Kidney (tissue), 14 donors: ENCODE results near the gene KLC1. TPM values are rescaled to one million over a fixed set of nuclear protein-coding genes. Genes with fewer than 3 reads are reported as not detected.

Source experiments
- DNase-seq, 5 donors: peaks; one replicate each; pipeline ENCODE4 v3.0.0-alpha.2; 2013 to 2020
- FAIRE-seq: peaks from 2 replicates; lab custom pipeline; 2012; peaks lifted over from hg19 to GRCh38; lab: Jason Lieb, UNC
- H3K27ac ChIP-seq, 2 donors: one replicate each; pipeline ENCODE4 v1.7.0; 2013; ENCODE audit warnings: low read depth in 2 of 2, low read length in 2 of 2, inconsistent platforms in 1 of 2
- H3K27me3 ChIP-seq: one replicate; pipeline ENCODE4 v1.7.1; 2013; ENCODE audit warnings: low read length, inconsistent platforms; ENCODE audit not compliant: control insufficient read depth, insufficient read depth
- H3K36me3 ChIP-seq, 3 donors: one replicate each; pipeline versions ENCODE4 v1.7.0 to v1.7.1; 2013; ENCODE audit warnings: low read length in 3 of 3, control low read depth in 1 of 3, inconsistent platforms in 1 of 3; ENCODE audit not compliant: insufficient read depth in 3 of 3, control insufficient read depth in 2 of 3
- H3K4me1 ChIP-seq, 3 donors: one replicate each; pipeline versions ENCODE4 v1.7.0 to v1.7.1; 2013; ENCODE audit warnings: low read length in 3 of 3, inconsistent platforms in 1 of 3, low read depth in 1 of 3; ENCODE audit not compliant: control insufficient read depth in 2 of 3, insufficient read depth in 2 of 3
- H3K4me3 ChIP-seq, 3 donors: one replicate each; pipeline versions ENCODE4 v1.7.0 to v1.8.1; 2013; ENCODE audit warnings: low read length in 3 of 3, control low read depth in 1 of 3, inconsistent platforms in 1 of 3
- H3K9ac ChIP-seq, 3 donors: one replicate each; pipeline versions ENCODE4 v1.7.0 to v1.7.1; 2013; ENCODE audit warnings: low read length in 3 of 3, control low read depth in 1 of 3, inconsistent platforms in 1 of 3
- H3K9me3 ChIP-seq, 3 donors: one replicate each; pipeline versions ENCODE4 v1.7.0 to v1.7.1; 2013; ENCODE audit warnings: low read length in 3 of 3, control low read depth in 1 of 3, inconsistent platforms in 1 of 3; ENCODE audit not compliant: control insufficient read depth in 2 of 3, insufficient read depth in 1 of 3
- intact Hi-C: fragments of 100-400 bp; cut with DNase I; formaldehyde crosslinking; loops from one replicate; pipeline ENCODE4 v1.11.1; 2022
- polyA plus RNA-seq: library from polyadenylated mRNA; stranded (reverse); fragments of 350-450 nt; fragmentation: Illumina TruSeq; extraction: RNeasy Lipid Tissue Mini Kit (QIAGEN cat#74804); gene quantifications from one replicate; pipeline ENCODE4 v1.2.3, GENCODE V29; 2014; ENCODE audit warnings: low read depth, low replicate concordance; ENCODE audit not compliant: insufficient read depth
- total RNA-seq: library from RNA; stranded (reverse); fragmentation: NEBNext Ultra II Directional; extraction: Animal tissue kit (Norgen Biotek cat#: 25700); gene quantifications from one replicate; pipeline ENCODE4 v1.2.1, GENCODE V29; 2021
- TF ChIP-seq, protein P1 (sequence below): IDR thresholded peaks from 3 replicates; pipeline ENCODE4 v1.5.1; 2012; ENCODE audit warnings: mild to moderate bottlenecking, moderate library complexity, borderline replicate concordance; ENCODE audit not compliant: insufficient read depth; ENCODE audit errors: extremely low read depth
- donor health status: control.
- donor health status: control.
- donor health status: control.
- donor health status: control.
- donor health status: control.
- donor health status: DM: yes; HTN: yes; CAD: no.
- donor health status: Normal renal cell carcinoma (clear cell type).

The KLC1 gene
- total and polyA plus RNA-seq, 2 donors from 2014 or later = 49.8 to 152 TPM

DNA sequence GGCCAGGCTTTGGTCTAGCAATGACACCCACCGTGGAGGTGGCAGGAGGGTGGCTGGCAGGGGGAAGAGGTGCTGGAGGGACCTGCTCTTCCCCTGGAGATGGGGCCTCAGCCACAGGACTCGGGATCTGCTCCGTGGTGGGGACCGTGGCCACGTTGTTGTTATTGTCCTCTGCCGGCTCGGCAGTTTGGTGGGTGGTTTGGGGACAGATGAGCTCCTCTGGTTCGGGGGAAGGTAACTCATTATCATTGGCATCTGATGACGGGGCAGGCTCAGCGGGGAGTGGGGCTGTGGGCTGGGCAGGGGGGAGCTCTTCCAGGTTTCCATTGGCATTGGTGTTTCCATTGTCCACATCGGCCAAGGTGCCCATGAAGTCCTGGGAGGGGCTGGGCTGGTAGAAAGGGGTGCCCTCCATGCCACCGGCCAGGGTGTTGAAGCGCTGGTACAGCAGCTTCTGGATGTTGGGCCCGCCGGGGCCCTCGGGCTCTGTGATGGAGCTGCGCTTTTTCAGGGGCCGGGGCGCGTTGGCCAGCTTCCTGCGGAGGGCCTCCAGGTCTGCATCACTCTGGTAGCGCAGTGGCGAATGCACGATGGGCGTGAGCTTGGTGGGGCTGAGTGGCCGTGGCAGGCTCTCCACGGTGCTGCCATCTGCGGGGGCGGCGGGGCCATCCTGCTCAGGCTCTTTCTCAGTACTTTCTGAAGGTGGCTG lies 110.9 kb downstream of the KLC1 start:
- peaks cover 4 to 32% (median 21%) of the 10 kb centered on the region in 3 donors for H3K36me3 ChIP-seq
- H3K9ac ChIP-seq = no peak overlapping the region
- FAIRE-seq (no peak), DNase-seq (peak in 1 of 5 donors; percentile 64)
- H3K4me1 ChIP-seq = peaks cover 0 to 22% (median 13%) of the 10 kb centered on the region in 3 donors
- intact Hi-C loops = no loop called here
- H3K4me3 ChIP-seq = no peak overlapping the region
- TF ChIP-seq, protein P1, sequence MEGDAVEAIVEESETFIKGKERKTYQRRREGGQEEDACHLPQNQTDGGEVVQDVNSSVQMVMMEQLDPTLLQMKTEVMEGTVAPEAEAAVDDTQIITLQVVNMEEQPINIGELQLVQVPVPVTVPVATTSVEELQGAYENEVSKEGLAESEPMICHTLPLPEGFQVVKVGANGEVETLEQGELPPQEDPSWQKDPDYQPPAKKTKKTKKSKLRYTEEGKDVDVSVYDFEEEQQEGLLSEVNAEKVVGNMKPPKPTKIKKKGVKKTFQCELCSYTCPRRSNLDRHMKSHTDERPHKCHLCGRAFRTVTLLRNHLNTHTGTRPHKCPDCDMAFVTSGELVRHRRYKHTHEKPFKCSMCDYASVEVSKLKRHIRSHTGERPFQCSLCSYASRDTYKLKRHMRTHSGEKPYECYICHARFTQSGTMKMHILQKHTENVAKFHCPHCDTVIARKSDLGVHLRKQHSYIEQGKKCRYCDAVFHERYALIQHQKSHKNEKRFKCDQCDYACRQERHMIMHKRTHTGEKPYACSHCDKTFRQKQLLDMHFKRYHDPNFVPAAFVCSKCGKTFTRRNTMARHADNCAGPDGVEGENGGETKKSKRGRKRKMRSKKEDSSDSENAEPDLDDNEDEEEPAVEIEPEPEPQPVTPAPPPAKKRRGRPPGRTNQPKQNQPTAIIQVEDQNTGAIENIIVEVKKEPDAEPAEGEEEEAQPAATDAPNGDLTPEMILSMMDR = no peak
- H3K27me3 ChIP-seq = no peaks in the 10 kb centered on the region
- H3K27ac ChIP-seq = no peak overlapping the region
- no peaks in the 10 kb centered on the region for H3K9me3 ChIP-seq

DNA sequence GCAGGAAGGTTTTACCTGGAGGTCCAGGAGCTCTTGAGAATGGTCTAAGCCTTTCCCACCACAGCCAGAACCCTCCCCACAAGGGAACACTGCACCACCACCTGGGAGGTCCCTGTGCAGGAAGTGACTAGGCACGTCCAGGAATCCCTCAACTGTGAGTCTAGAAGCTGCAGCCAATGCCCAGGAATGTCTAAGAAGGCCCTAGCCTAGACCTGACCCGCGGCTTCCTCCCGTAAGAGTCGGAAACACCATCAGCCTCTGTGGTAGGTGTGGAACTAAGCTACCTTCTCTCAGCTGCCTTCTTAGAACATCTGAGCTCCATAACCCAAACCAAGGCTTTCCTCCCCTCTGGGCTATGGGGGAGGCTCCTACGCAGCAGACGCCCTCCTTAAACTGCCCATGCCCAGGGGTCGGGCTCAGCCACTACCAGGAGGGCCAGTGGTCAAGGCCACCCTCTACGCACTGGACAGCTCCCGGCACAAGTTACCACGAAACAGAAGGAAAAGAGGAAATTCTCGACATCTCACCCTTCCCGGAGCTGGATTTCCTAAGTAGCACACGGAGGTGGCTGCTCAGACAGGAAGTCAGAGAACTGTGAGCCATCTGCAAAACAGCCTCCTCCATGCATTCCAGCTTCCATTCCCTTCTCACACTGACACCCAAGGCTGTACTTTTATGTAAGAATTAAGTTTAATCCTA lies 112.1 kb downstream of the KLC1 start:
- Histone ChIP-seq H3K4me3 (no peak overlapping the region), H3K27ac (no peak overlapping the region), H3K4me1 (peaks cover 0 to 11% (median 10%) of the 10 kb centered on the region in 3 donors), H3K27me3 (no peaks in the 10 kb centered on the region), H3K9me3 (no peaks in the 10 kb centered on the region), H3K9ac (no peak overlapping the region), H3K36me3 (peaks cover 4 to 32% (median 21%) of the 10 kb centered on the region in 3 donors)
- FAIRE-seq = no peak
- TF ChIP-seq, protein P1 = no peak
- peak in 1 of 5 donors; percentile 35 for DNase-seq
- intact Hi-C loops = no loop called here

DNA sequence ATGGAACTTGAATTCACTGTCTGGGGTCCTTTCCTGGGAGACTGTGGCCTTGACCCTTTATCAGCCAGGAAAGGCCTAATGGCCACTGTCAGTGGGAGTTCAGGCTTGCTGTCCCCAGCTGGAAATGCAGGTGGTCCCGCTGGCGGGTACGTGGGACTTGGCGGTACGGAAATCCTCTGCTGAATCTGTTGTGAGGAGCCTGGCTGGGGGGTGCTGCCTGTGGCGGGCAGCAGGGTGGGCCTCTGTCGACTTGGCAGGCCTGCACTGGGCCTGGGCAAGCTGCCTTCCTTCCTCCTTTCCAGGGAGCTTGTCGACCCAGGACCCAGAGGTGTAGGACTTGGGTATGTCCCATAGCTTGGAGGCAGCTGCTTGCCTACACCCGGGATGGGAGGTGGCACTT lies 112.9 kb downstream of the KLC1 start:
- H3K9me3 ChIP-seq = no peaks in the 10 kb centered on the region
- no peak overlapping the region for H3K27ac ChIP-seq
- peak in 1 of 5 donors; percentile 68 for DNase-seq
- no peak overlapping the region for H3K4me3 ChIP-seq
- no peak for FAIRE-seq
- H3K4me1 ChIP-seq = peaks cover 0 to 5% (median 5%) of the 10 kb centered on the region in 3 donors
- TF ChIP-seq, protein P1 = no peak
- no peaks in the 10 kb centered on the region for H3K27me3 ChIP-seq
- H3K36me3 ChIP-seq = peaks cover 4 to 32% (median 19%) of the 10 kb centered on the region in 3 donors
- H3K9ac ChIP-seq = no peak overlapping the region
- intact Hi-C loops = no loop called here
